ENCODE data around the gene GNAT2. TPM values are rescaled to one million over a fixed set of nuclear protein-coding genes. Genes with fewer than 3 reads are reported as not detected.

Gene GNAT2
- total RNA-seq, 2 donors from 2014 or later = not detected

DNA sequence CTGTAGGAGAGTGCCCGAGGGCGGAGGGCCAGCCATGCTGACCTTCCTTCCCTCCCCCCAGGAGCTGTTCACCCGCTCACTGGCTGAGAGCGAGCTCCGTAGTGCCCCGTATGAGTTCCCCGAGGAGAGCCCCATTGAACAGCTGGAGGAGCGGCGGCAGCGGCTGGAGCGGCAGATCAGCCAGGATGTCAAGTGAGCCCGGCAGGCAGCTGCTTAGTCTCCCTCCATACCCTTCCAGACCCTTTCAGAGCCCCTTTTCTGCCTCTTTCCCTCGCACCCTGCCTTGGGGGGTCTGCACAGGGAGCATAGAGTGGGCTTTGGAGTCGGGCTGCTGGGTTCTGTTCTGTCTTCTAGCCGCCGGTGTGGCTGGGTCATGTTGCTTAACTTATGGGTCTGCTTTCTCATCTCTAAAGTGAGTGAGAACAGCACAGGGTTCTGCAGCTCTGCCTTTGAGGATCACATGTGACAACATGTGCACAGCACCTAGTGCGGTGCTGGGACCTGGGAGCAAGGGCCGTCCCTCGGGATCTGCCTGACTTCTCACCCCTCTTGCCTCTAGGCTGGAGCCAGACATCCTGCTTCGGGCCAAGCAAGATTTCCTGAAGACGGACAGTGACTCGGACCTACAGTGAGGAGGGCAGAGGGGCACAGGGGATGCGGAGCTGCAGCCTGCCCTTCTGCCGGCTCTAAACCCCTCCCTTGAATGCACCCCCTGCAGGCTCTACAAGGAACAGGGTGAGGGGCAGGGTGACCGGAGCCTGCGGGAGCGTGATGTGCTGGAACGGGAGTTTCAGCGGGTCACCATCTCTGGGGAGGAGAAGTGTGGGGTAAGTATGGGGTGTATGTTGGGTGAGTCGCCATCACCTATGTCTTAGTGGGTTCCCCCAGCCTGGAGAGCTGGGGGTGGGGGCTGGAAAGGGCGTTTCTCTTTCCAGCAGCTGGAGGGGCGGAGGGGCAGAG, 6.5 kb upstream of the GNAT2 start:
- Histone ChIP-seq H3K4me1 (ENCODE audit: control insufficient read depth in 1 of 2, low read depth in 2 of 2) (peaks cover 26 to 37% of the 10 kb centered on the region in 2 donors), H3K27ac (no peak overlapping the region), H3K9me3 (no peaks in the 10 kb centered on the region), H3K4me3 (no peak overlapping the region), H3K27me3 (replicated peaks; ENCODE audit: insufficient read depth) (no peaks in the 10 kb centered on the region), H3K36me3 (peaks cover 45% of the 10 kb centered on the region)
- DNase-seq (ENCODE audit: low spot score) (no peak), ATAC-seq (ENCODE audit: insufficient number of reproducible peaks, low FRiP score, low read depth) (no peak)
- TF ChIP-seq, protein P1, sequence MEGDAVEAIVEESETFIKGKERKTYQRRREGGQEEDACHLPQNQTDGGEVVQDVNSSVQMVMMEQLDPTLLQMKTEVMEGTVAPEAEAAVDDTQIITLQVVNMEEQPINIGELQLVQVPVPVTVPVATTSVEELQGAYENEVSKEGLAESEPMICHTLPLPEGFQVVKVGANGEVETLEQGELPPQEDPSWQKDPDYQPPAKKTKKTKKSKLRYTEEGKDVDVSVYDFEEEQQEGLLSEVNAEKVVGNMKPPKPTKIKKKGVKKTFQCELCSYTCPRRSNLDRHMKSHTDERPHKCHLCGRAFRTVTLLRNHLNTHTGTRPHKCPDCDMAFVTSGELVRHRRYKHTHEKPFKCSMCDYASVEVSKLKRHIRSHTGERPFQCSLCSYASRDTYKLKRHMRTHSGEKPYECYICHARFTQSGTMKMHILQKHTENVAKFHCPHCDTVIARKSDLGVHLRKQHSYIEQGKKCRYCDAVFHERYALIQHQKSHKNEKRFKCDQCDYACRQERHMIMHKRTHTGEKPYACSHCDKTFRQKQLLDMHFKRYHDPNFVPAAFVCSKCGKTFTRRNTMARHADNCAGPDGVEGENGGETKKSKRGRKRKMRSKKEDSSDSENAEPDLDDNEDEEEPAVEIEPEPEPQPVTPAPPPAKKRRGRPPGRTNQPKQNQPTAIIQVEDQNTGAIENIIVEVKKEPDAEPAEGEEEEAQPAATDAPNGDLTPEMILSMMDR (IDR thresholded peaks at IDR 0.05) = no peak

DNA sequence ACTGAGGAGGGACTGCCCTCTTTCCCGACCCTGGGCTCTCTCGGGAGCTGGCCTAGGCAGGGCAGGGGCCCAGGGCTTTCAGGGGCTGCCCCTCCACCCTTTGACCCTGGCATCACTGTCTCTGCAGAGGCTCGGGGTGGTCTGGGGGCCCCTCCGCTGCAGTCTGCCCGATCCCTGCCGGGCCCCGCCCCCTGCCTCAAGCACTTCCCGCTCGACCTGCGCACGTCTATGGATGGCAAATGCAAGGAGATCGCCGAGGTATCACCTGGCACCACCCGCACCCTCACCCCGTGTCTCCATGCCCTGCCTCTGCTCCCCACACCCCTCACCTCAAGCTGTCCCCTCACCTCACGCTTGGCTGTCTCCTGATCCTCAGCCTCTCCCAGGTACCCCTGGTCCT, 5.8 kb upstream of the GNAT2 start:
- no peak overlapping the region for H3K27ac ChIP-seq
- H3K4me3 ChIP-seq = no peak overlapping the region
- H3K9me3 ChIP-seq = no peaks in the 10 kb centered on the region
- H3K4me1 ChIP-seq (ENCODE audit: control insufficient read depth in 1 of 2, low read depth in 2 of 2) = peaks cover 26 to 37% of the 10 kb centered on the region in 2 donors
- TF ChIP-seq, protein P1 (IDR thresholded peaks at IDR 0.05) = no peak
- no peak for DNase-seq (ENCODE audit: low spot score)
- no peaks in the 10 kb centered on the region for H3K27me3 ChIP-seq (replicated peaks; ENCODE audit: insufficient read depth)
- H3K36me3 ChIP-seq = peaks cover 41% of the 10 kb centered on the region
- ATAC-seq (ENCODE audit: insufficient number of reproducible peaks, low FRiP score, low read depth) = no peak

DNA sequence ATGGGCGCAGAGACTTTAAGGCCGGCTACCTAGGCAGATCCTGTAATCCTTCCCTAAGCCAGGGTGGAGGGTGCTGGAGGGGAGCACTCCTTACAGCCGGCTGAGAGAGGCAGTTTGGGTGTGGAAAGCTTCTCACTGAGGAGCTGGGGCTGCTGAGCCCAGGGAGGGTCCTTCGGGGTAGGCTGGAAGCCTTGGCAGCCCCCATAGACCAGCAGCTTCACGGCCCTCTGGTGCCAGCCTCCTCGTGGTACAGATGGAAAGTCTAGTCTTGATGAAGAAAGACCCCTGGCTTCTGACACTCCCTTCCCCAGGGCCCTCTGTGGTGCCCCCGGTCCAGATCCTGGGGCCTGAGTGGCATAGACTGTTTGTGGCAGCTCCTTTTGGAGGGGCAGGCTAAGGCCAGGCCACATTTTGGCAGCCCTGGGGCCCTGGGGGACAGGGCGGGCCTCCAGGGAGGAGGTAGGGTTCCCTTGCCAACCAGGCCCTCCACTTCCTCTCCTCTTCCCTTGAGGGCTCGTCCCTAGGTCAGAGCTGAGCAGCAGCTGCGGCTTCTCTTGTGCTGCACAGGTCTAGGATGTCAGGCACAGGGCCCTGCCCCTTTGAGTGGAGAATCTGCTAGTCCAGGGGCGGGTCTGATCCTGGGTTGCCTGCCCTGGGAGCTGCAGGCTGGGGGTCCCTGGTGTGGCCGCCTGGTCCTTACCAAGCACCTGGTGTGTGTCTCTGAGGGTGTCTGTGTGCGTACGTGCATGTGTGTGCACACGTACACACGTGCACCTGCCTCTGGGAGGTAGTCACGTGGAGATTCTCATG, 5.0 kb upstream of the GNAT2 start:
- H3K9me3 ChIP-seq = no peaks in the 10 kb centered on the region
- H3K36me3 ChIP-seq = peaks cover 33% of the 10 kb centered on the region
- TF ChIP-seq, protein P1 (IDR thresholded peaks at IDR 0.05) = no peak
- H3K27me3 ChIP-seq (replicated peaks; ENCODE audit: insufficient read depth) = no peaks in the 10 kb centered on the region
- H3K4me1 ChIP-seq (ENCODE audit: control insufficient read depth in 1 of 2, low read depth in 2 of 2) = peaks cover 27 to 38% of the 10 kb centered on the region in 2 donors
- peak overlapping the region; percentile 6 to 56 for H3K27ac ChIP-seq
- DNase-seq (ENCODE audit: low spot score) (no peak), ATAC-seq (ENCODE audit: insufficient number of reproducible peaks, low FRiP score, low read depth) (no peak)
- peak overlapping the region; percentile 66 for H3K4me3 ChIP-seq

GRCh38 chr1:109623601-109624161, 4.3 kb upstream of the GNAT2 start:
- peaks cover 29 to 44% of the 10 kb centered on the region in 2 donors for H3K4me1 ChIP-seq (ENCODE audit: control insufficient read depth in 1 of 2, low read depth in 2 of 2)
- no peaks in the 10 kb centered on the region for H3K9me3 ChIP-seq
- TF ChIP-seq, protein P1 (IDR thresholded peaks at IDR 0.05) = no peak
- no peaks in the 10 kb centered on the region for H3K27me3 ChIP-seq (replicated peaks; ENCODE audit: insufficient read depth)
- H3K36me3 ChIP-seq = peaks cover 26% of the 10 kb centered on the region
- no peak for ATAC-seq (ENCODE audit: insufficient number of reproducible peaks, low FRiP score, low read depth)
- peak overlapping the region; percentile 6 to 56 for H3K27ac ChIP-seq
- DNase-seq (ENCODE audit: low spot score) = no peak
- peak overlapping the region; percentile 66 for H3K4me3 ChIP-seq
